NCI-H1436 (cell line): Measurements from ENCODE around the gene BOLA2B.
A peak's percentile ranks its signal among the peaks of the same experiment; 100 is the strongest.
"Not testable (repeated sequence)": the region's sequence is repeated elsewhere in the genome, so short reads cannot be mapped to it uniquely, and the experiment has no call there.

Source experiments
- DNase-seq: peaks from one replicate; lab custom pipeline; 2025; lab: John Stamatoyannopoulos, UW

BOLA2B gene

GRCh38 chr16:30184096-30184890 is 9.2 kb downstream of the BOLA2B start:
- DNase-seq = peak; percentile 7

- DNase-seq = peak; percentile 71
Observed at GRCh38 chr16:30183233-30184095, 10.0 kb downstream of the BOLA2B start, which contains the start of gene CORO1A. CORO1A (plus strand) TSS chr16:30183602; CDS start chr16:30185210, 1,608 bp downstream.

- no peak for DNase-seq
Observed at GRCh38 chr16:30180741-30181140, 12.7 kb downstream of the BOLA2B start.

- no peak for DNase-seq
Observed at GRCh38 chr16:30179931-30180330, 13.5 kb downstream of the BOLA2B start.

GRCh38 chr16:30179195-30179594 is 14.3 kb downstream of the BOLA2B start:
- no peak for DNase-seq

- not testable (repeated sequence) for DNase-seq
Observed at GRCh38 chr16:30176876-30177275, 16.6 kb downstream of the BOLA2B start.

GRCh38 chr16:30173054-30173453 is 20.4 kb downstream of the BOLA2B start:
- no peak for DNase-seq

GRCh38 chr16:30170145-30170544 is 23.3 kb downstream of the BOLA2B start:
- DNase-seq = not testable (repeated sequence)

- not testable (repeated sequence) for DNase-seq
Observed at GRCh38 chr16:30169416-30169815, 24.1 kb downstream of the BOLA2B start.

- DNase-seq = not testable (repeated sequence)
Observed at GRCh38 chr16:30168746-30169145, 24.7 kb downstream of the BOLA2B start.

GRCh38 chr16:30166202-30166902 is 27.1 kb downstream of the BOLA2B start:
- no peak for DNase-seq

- no peak for DNase-seq
Observed at GRCh38 chr16:30163538-30163937, 29.9 kb downstream of the BOLA2B start.

GRCh38 chr16:30157214-30157613 is 36.3 kb downstream of the BOLA2B start:
- DNase-seq = no peak

GRCh38 chr16:30155188-30155587 is 38.3 kb downstream of the BOLA2B start:
- DNase-seq = no peak

GRCh38 chr16:30152517-30152916 is 40.9 kb downstream of the BOLA2B start:
- no peak for DNase-seq

GRCh38 chr16:30151091-30151490 is 42.4 kb downstream of the BOLA2B start:
- no peak for DNase-seq

GRCh38 chr16:30149250-30149930 is 44.1 kb downstream of the BOLA2B start:
- no peak for DNase-seq

GRCh38 chr16:30147843-30148510 is 45.5 kb downstream of the BOLA2B start:
- no peak for DNase-seq

- no peak for DNase-seq
Observed at GRCh38 chr16:30145657-30146056, 47.8 kb downstream of the BOLA2B start.

GRCh38 chr16:30144917-30145316 is 48.5 kb downstream of the BOLA2B start:
- no peak for DNase-seq

GRCh38 chr16:30144017-30144416 is 49.4 kb downstream of the BOLA2B start:
- DNase-seq = no peak
